Right lobe of liver (tissue), 4 donors: ENCODE measurements around the gene SCN2A.

Experiments used
- CTCF ChIP-seq, 4 donors: fragments of 200-600 bp in 3 of 4; fragments of 450-650 bp in 1 of 4; IDR thresholded peaks; one replicate each; pipeline versions ENCODE4 v1.5.1 to v1.8.0; 2016 to 2022; ENCODE audit warnings: antibody characterized with exemption in 4 of 4, mild to moderate bottlenecking in 2 of 4
- POLR2A ChIP-seq: fragments of 450-650 bp; IDR thresholded peaks from one replicate; pipeline ENCODE4 v1.6.1; 2017; ENCODE audit warnings: antibody characterized with exemption, mild to moderate bottlenecking
- donor health status: DM: no; HTN: no; CAD: no.
- donor health status: DM: no; HTN: no; CAD: no.
- donor health status: DM: no; HTN: yes; CAD: no.

GRCh38 chr2:165251366-165251765, 12.2 kb downstream of the SCN2A start:
- TF ChIP-seq CTCF (IDR thresholded peaks at IDR 0.05) (no peak), POLR2A (no peak)
